Smooth muscle cell (in vitro differentiated cells): ENCODE data around the gene CTSW. TPM values are rescaled to one million over a fixed set of nuclear protein-coding genes. Genes with fewer than 3 reads are reported as not detected.
"Not testable (repeated sequence)": the region's sequence is repeated elsewhere in the genome, so short reads cannot be mapped to it uniquely, and the experiment has no call there.

ENCODE experiments used
- DNase-seq: peaks from one replicate; lab custom pipeline; 2025; ENCODE audit not compliant: unreplicated experiment; lab: John Stamatoyannopoulos, UW
- H2AFZ ChIP-seq: fragments of 200-600 bp; sonication (generic); 2 replicates; pipeline ENCODE4 v1.6.0; 2016; ENCODE audit warnings: antibody characterized with exemption, low read depth, mild to moderate bottlenecking
- H3F3A ChIP-seq: fragments of 200-600 bp; sonication (generic); 2 replicates; pipeline ENCODE4 v1.6.0; 2017; ENCODE audit warnings: antibody characterized with exemption, low read depth
- H3K27ac ChIP-seq: fragments of 200-600 bp; sonication (generic); 2 replicates; pipeline ENCODE4 v1.5.1; 2016; ENCODE audit warnings: low read depth, mild to moderate bottlenecking
- H3K27me3 ChIP-seq: fragments of 200-600 bp; sonication (generic); 2 replicates; pipeline ENCODE4 v1.6.1; 2016; ENCODE audit warnings: low read depth, mild to moderate bottlenecking
- H3K36me3 ChIP-seq: fragments of 200-600 bp; sonication (generic); 2 replicates; pipeline ENCODE4 v1.5.1; 2016; ENCODE audit warnings: low read depth
- H3K4me1 ChIP-seq: fragments of 200-600 bp; sonication (generic); 2 replicates; pipeline ENCODE4 v1.5.1; 2016; ENCODE audit warnings: low read depth
- H3K4me2 ChIP-seq: fragments of 200-600 bp; sonication (generic); 2 replicates; pipeline ENCODE4 v1.6.0; 2016; ENCODE audit warnings: mild to moderate bottlenecking
- H3K4me3 ChIP-seq: fragments of 200-600 bp; sonication (generic); 2 replicates; pipeline ENCODE4 v1.5.1; 2016; ENCODE audit warnings: mild to moderate bottlenecking
- H3K79me2 ChIP-seq: fragments of 200-600 bp; sonication (generic); 2 replicates; pipeline ENCODE4 v1.6.0; 2016; ENCODE audit warnings: low read depth, mild to moderate bottlenecking
- H3K9ac ChIP-seq: fragments of 200-600 bp; sonication (generic); 2 replicates; pipeline ENCODE4 v1.6.0; 2016; ENCODE audit warnings: low read depth
- H3K9me3 ChIP-seq: fragments of 200-600 bp; sonication (generic); replicated peaks from 2 replicates; pipeline ENCODE4 v1.5.1; 2016; ENCODE audit warnings: low read depth
- H4K20me1 ChIP-seq: fragments of 200-600 bp; sonication (generic); 2 replicates; pipeline ENCODE4 v1.6.0; 2016; ENCODE audit warnings: low read depth
- whole genome bisulfite sequencing: methylation state at CpG from one replicate; pipeline ENCODE4 v1.1.7; 2016; ENCODE audit warnings: low lambda C conversion rate; 5-methylcytosine and 5-hydroxymethylcytosine counted together
- polyA plus RNA-seq: library from polyadenylated mRNA; unstranded; fragments of >200 nt; fragmentation: Nextera tagmentation; extraction: Ambion mirVana; gene quantifications from 2 replicates; pipeline ENCODE4 v1.2.1, GENCODE V29; 2016
- total RNA-seq: library from RNA; depleted of rRNA; stranded (reverse); fragments of >200 nt; gene quantifications from 2 replicates; pipeline ENCODE4 v1.2.3, GENCODE V29; 2014
- TF ChIP-seq, protein P1 (sequence below): fragments of 200-600 bp; sonication (generic); IDR thresholded peaks from 2 replicates; pipeline ENCODE4 v1.5.1; 2017; ENCODE audit warnings: borderline replicate concordance, mild to moderate bottlenecking, antibody characterized with exemption; ENCODE audit not compliant: insufficient read depth, poor library complexity, severe bottlenecking

The CTSW gene, protein sequence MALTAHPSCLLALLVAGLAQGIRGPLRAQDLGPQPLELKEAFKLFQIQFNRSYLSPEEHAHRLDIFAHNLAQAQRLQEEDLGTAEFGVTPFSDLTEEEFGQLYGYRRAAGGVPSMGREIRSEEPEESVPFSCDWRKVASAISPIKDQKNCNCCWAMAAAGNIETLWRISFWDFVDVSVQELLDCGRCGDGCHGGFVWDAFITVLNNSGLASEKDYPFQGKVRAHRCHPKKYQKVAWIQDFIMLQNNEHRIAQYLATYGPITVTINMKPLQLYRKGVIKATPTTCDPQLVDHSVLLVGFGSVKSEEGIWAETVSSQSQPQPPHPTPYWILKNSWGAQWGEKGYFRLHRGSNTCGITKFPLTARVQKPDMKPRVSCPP
- total RNA-seq (not detected in 2 replicates), polyA plus RNA-seq (0.52 TPM in 1 of 2 replicates, not detected in the other)

DNA sequence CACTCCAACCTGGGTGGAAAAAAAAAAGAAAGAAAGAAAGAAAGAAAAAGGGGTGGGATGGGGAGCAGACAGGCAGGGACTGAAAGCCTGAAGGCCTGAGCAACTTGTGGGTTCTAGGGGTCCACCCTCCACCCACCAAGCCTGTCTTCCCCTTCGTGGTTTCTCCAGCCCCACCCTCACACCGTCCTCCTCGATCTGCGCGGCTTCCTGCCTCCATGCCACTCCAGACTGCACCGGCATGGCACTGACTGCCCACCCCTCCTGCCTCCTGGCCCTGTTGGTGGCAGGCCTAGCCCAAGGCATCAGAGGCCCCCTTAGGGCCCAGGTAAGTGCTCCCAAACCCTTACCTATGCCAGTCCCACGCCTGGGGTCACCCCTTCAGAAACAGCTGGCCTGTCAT lies at the start of gene CTSW:
Gene CTSW (plus strand): TSS at position 221 of the 400 bp plus-strand sequence. CDS start 18 bp downstream, at position 239.
- Histone ChIP-seq H3K4me2 (no peak within 1 kb of the TSS), H3F3A (no peaks in the 10 kb centered on the region), H3K27me3 (no peaks in the 10 kb centered on the region), H3K4me3 (no peak within 1 kb of the TSS), H3K79me2 (no peaks in the 10 kb centered on the region), H3K36me3 (no peaks in the 10 kb centered on the region), H3K4me1 (no peaks in the 10 kb centered on the region), H4K20me1 (peaks cover 5% of the 10 kb centered on the region), H2AFZ (no peak within 1 kb of the TSS), H3K9me3 (no peaks in the 10 kb centered on the region), H3K9ac (no peak within 1 kb of the TSS), H3K27ac (no peak within 1 kb of the TSS)
- TF ChIP-seq, protein P1, sequence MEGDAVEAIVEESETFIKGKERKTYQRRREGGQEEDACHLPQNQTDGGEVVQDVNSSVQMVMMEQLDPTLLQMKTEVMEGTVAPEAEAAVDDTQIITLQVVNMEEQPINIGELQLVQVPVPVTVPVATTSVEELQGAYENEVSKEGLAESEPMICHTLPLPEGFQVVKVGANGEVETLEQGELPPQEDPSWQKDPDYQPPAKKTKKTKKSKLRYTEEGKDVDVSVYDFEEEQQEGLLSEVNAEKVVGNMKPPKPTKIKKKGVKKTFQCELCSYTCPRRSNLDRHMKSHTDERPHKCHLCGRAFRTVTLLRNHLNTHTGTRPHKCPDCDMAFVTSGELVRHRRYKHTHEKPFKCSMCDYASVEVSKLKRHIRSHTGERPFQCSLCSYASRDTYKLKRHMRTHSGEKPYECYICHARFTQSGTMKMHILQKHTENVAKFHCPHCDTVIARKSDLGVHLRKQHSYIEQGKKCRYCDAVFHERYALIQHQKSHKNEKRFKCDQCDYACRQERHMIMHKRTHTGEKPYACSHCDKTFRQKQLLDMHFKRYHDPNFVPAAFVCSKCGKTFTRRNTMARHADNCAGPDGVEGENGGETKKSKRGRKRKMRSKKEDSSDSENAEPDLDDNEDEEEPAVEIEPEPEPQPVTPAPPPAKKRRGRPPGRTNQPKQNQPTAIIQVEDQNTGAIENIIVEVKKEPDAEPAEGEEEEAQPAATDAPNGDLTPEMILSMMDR: no peak
- WGBS: 87% methylated on average over 6 of the region's 7 CpGs
- DNase-seq: no peak

DNA sequence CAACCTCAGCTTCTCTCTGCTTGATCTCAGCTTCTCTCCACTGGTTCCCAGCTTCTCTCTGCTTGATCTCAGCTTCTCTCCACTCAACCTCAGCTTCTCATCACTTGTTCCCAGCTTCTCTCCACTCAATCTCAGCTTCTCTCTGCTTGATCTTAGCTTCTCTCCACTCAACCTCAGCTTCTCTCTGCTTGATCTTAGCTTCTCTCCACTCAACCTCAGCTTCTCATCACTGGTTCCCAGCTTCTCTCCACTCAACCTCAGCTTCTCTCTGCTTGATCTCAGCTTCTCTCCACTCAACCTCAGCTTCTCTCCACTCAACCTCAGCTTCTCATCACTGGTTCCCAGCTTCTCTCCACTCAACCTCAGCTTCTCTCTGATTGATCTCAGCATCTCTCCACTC lies 47.4 kb upstream of the CTSW start:
- not testable (repeated sequence) for H3K79me2 ChIP-seq, H3K4me2 ChIP-seq, H3K4me3 ChIP-seq, H3K36me3 ChIP-seq, H4K20me1 ChIP-seq, H3K27ac ChIP-seq, DNase-seq, H3K27me3 ChIP-seq, H3K9me3 ChIP-seq, H3F3A ChIP-seq, H2AFZ ChIP-seq, H3K9ac ChIP-seq
- peaks cover 14% of the 10 kb centered on the region for H3K4me1 ChIP-seq

GRCh38 chr11:65833297-65834030 lies 46.2 kb upstream of the CTSW start, which contains the start of gene SNX32:
Gene SNX32, plus strand, starts transcription at chr11:65833963. Its CDS starts 103 bp downstream, at chr11:65834066.
- WGBS: 3% methylated on average over 47 of the region's 63 CpGs
- Histone ChIP-seq H3K36me3 (no peaks in the 10 kb centered on the region), H3F3A (no peaks in the 10 kb centered on the region), H3K4me1 (peaks cover 14% of the 10 kb centered on the region), H2AFZ (peak within 1 kb of the TSS; percentile 85), H3K9me3 (no peaks in the 10 kb centered on the region), H3K9ac (peak within 1 kb of the TSS; percentile 49), H4K20me1 (no peaks in the 10 kb centered on the region), H3K79me2 (no peaks in the 10 kb centered on the region), H3K27me3 (no peaks in the 10 kb centered on the region), H3K27ac (no peak within 1 kb of the TSS), H3K4me2 (peak within 1 kb of the TSS; percentile 90), H3K4me3 (peak within 1 kb of the TSS; percentile 73)
- TF ChIP-seq, protein P1: no peak
- peak; percentile 73 for DNase-seq

DNA sequence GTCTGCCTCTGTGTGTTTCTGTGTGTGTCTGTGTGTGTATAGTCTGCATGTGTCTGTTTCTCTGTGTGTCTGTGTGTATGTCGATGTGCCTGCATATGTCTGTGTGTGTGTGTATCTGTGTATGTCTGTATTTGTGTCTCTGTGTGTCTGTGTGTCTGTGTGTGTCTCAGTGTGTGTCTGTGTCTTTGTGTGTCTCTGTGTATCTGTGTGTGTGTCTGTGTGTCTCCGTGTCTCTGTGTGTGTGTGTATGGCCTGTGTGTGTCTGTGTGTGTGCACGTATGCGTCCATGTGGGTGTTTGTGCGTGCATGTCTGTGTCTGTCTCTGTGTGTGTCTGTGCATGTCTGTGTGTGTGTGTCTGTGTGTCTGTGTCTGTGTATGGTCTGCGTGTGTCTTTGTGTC lies 45.4 kb upstream of the CTSW start:
- H3K27ac ChIP-seq: no peak overlapping the region
- WGBS: 56% methylated on average over 6 of the region's 6 CpGs
- TF ChIP-seq, protein P1: no peak

More for the DNA sequence above, 45.4 kb upstream of the CTSW start:
- no peaks in the 10 kb centered on the region for H4K20me1 ChIP-seq
- H3K27me3 ChIP-seq: no peaks in the 10 kb centered on the region
- no peaks in the 10 kb centered on the region for H3K36me3 ChIP-seq
- H3K9ac ChIP-seq: no peak overlapping the region
- no peak for DNase-seq
- H3K4me1 ChIP-seq: peaks cover 14% of the 10 kb centered on the region
- H2AFZ ChIP-seq: no peak overlapping the region
- no peaks in the 10 kb centered on the region for H3K79me2 ChIP-seq
- peak overlapping the region; percentile 73 for H3K4me3 ChIP-seq
- no peaks in the 10 kb centered on the region for H3K9me3 ChIP-seq
- H3K4me2 ChIP-seq: peak overlapping the region; percentile 90
- H3F3A ChIP-seq: no peaks in the 10 kb centered on the region
